DMS53 (cell line): Measurements from ENCODE around the gene ASTN1.

Source experiments
- DNase-seq: peaks from one replicate; lab custom pipeline; 2025; lab: John Stamatoyannopoulos, UW

ASTN1 gene

DNA sequence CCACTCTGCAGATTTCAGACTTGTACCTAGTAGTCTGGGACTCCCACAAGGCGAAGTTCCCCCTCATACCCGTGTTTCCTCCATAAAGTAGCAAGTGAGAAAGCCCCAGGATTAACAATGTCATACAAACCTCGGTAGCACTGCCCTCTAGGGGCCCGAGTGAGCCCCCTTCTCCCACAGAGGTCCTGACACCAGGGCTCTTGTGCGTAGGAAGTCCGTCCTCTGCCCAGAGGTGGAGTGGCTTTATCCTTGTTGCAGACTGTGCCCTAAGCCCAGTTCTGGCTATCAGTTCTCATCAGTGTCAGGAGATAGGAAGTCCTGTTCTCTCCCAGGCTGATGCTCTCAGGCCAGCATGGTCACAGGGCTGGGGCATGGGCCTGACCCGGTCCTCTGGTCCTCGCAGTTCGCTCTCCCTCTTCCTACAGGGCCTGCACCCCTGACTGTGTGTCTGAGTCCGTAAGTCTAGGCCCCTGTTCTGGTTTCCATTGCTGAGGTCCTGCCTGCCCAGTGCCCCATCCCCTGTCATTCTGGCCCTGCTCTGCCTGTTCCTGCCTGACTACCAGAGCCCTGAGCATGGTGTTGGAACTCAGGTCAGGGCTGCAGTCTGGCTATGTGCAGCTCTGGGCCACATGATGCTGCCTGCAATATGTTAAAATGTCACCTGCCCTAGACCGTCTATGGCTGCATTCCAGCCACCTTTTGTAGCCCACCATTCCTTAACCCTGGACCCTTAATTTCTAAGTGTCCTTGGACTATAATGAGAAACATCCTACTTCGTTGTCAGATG, 285.6 kb downstream of the ASTN1 start:
- DNase-seq = no peak

DNA sequence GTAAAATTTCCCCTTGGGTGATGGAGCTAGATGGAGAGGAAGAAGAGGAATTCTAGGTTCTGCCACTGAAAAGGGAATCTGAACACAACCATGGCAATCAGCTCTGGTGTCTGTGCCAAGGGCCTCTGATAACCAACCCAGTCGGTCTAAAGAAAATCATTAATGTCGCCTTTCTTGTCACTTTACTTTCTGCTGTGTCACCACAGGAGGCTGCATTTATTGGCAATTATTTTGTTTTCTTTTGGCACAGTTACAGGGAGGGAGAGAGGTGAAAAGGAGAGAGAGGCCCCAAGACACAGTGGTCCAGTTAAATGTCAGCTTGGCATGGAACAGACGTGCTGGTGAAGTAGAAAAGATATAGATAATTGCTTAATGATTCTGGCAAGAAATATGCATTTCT, 287.0 kb downstream of the ASTN1 start:
- no peak for DNase-seq

DNA sequence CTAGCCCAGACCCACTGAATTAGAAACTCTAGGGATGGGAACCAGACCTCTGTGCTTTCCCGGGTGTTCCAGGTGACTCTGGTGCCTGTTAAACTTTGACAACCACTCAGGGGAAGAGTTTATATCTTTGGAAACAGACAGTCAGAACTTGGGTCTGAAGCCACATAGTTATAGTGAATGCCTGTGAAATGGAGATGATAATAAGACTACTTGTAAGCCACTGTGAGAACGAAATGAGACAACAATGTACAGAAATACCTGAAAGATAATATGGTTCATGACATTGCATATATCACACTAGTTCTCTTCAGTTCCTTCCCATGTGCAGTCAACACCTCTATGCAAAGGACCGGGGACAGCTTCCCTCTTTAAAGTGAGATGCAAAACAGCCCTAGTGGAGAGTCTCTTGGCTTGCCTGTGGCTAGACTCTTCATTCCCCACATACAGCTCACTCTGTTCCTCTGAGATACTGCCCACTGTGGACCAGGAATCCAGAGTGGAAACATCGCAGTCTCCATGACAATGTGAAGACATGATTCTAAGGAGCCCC, 287.5 kb downstream of the ASTN1 start:
- no peak for DNase-seq

DNA sequence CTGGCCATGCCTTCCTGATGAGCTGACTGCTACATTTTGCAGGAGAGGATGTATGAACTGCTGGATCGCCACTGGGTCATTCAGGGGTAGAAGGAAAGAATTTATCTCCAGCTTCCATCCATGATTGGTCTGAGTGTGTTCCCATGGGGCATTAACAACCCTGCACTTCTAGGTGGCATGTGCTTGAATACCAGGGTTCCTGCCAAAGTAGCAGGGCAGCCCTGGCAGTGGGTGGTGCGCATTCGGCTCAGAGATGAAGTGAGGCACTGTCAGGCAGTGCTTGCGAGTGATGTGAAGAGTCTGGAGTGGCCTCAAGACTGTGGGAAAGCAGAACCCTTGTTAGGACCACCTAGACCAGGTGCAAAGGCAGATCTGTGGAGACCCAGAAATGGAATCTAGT, 294.9 kb downstream of the ASTN1 start:
- DNase-seq = no peak

DNA sequence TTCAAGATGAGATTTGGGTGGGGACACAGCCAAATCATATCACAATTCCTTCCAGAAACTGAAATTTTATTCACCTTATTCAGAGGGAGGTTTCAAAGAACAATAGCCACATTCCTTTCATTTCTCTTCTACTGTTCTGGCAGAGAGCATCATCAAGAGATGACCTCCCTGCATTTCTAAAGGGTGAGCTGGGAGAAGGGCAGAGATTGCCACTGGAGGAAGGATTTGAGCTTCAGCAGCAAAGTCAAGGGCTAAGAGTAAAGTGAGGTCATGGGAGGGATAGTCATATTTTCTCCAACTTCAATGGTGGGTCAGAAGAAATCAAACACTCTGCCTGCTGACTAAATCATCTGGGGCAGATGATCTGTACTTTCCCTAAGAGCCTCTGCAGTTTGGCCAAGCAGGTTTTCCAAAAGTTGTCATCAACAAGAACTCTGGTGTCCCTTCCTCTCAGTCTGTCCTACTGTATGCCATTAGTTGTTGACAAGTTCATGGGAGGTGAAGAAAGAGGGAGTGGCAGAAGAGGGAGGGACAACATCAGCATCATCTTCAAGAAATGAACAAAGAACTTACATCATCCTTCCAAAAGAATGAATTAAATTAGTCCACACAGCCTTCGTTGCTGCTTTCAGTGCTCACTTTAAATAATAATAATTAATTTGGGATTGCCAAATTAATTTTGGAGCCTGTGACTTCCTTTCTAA, 298.3 kb downstream of the ASTN1 start:
- no peak for DNase-seq

DNA sequence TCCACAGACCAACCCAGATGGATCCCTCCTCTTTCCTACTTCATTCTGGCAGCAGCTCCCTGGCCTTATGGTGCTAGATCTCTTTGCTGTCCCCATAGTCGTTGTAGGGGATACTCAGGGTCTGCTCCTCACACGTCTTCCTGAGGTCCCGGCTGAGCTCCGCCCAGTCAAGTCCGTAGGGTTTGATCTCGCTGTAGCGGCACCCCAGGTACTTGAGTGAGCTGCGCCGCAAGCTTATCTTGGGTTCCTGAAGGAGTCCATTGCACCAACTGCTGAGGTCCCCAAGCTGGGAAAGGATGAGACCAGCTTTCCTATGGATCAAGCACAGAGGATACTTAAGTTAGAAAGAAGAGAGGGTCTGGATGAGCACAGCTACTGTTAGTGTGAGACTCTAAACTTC, 300.3 kb downstream of the ASTN1 start:
- no peak for DNase-seq

DNA sequence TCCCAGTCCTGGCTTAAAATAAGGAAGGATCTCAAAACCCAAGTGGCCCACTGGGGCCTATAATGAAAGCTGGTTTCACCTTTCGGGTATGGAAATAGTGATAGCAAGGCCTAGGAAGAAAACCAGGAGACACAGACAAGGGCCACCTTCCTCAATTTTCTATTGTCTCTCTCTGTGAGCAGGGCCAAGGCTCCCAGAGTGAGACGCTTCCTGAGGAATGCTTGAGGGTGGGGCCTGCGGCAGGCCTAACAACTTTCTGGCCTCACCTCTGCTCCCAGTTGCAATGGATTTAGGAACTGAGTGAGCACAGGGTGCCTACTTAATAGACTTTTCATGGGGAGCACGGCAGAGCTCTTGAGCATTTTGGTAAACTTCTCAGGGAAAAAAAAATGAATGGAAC, 300.9 kb downstream of the ASTN1 start:
- DNase-seq = no peak

DNA sequence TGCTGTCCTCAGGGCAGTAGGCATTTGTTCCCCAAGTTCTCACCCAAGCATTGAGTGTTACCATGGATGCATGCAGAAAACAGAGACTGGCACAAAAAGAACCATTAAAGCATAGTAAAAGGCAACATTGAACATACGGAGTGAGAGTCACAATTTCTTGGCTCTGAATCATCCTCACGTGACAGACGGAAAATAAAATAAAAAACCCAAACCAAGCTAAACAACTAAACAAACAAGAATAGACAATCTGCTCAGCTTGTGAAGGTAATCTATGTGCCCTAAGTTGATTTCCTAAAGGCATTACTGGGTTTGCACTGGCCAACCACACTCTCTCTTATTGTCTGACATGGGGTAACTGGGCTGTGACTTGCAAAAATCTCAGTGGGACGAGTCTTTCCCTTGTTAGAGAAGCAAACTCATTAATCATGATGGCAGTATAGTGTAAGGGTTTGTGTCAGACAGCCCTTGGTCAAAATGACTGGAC, 306.0 kb downstream of the ASTN1 start:
- no peak for DNase-seq

DNA sequence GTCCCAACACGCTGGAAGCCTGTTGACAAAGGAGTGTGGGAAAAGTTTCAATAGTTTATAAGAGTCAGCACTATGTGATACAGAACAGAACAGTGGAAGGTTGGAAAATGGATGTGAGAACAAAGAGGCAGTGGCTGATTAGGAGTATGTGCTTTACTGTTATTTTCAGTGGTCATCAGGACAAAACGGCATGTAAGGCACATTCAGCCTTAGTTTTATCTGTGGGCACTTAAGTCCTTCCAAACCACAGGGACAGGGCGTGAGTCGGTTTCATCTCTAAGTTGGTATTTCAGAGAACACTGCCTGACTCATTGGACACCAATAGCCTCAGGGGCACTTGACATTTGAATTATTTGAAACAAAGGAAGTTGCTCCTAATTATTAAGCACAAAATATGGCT, 306.9 kb downstream of the ASTN1 start:
- DNase-seq = no peak

DNA sequence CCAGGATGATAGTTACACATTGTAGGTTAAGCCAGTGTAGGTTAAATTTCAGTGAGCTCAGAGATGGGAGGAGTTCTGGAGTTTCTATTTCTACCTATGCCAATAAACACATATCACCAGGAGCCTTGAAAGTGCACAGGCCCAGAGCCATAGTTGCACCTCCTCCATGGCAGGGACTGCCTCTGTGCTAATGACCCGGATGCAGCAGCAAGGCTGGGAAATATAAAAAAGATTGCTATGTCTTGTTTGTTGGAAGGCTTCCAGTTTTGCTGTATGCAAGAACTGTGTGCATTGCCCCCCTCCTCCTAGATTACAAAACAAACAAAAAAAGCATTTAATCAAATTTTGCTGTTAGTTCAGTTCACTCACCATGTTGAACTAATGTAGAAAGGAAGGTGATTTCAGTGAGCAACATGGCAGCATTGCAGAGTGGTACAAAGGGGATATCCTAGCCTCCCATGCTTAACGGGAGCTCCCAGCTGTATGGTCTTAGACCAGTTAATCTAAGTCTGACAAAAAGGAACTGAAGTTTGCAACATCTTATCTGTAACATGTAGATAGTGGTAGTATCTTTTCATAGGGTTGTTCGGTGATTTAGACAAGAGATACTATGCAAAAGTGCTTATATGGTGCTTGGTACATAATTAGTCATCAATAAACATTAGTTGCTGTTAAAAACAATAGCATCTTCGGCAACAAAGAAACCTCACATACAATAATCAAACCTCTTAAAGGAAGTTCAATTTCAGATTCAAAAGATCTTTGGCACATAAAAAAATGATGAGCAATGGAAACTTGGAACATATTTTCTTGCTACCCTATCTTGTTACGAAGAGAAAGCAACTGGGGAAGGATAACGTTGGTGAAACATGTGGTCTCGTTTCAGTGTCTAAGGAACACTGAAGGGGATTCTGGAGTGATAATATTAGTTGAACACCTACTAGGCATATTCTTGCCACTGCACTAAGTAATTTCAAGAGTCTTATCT, 309.5 kb downstream of the ASTN1 start:
- peak; percentile 7 for DNase-seq

DNA sequence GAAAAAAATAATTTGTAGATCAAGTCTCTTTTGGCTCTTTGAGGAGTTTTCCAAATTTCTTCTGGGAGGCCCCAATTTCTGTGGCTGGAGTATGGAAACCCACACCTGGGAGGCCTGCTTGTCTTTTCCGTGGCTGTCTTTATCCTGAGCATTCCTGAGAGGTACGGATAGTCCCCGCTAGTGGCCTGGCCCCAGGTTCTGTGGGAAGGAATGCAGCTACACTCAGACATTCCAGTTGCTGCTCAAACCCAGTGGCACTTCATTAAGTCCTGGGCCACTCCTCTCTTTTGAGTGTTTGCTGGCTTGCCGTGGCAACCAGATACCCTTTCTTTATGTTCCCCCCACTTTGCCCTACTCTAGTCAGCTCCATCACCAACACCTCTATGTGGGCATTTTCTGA, 310.4 kb downstream of the ASTN1 start:
- DNase-seq = no peak

DNA sequence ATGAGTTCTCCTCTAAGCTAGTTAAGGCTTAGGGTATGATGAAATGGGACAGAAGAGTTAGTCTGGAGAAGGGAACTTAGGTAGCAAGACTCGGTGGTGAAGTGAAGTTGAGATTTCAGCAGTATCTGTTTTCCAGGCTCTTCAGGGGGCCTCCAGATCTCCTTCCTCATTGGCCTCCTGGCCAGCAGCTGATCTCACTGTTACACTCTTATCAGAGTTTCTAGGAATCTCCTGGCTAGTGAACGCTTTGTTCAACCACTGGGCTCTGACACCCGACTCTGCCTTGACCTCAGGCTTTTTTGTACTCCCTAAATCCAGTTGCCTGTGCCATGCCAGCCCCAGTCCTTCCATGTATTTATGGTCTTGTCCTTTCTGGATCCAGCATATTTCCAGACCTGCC, 311.0 kb downstream of the ASTN1 start:
- DNase-seq = no peak

DNA sequence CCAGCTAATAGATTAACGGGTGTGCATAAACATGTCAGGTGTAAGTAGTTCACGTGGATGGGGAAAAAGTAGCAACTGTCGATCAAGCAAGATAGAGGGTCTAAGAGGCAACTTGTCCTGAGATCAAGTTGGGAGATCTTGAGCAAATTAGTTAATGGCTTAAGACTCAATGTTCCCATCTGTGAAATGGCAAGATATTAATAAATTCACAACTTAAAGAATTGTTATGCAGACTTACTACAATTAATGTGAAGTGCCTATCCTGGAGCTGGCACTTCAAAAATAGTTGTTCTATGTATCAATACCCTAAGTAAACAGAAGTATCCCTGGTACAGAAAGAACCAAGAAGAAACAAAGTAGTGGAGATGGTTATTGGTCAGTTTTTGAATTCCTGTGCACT, 312.4 kb downstream of the ASTN1 start:
- DNase-seq = no peak

DNA sequence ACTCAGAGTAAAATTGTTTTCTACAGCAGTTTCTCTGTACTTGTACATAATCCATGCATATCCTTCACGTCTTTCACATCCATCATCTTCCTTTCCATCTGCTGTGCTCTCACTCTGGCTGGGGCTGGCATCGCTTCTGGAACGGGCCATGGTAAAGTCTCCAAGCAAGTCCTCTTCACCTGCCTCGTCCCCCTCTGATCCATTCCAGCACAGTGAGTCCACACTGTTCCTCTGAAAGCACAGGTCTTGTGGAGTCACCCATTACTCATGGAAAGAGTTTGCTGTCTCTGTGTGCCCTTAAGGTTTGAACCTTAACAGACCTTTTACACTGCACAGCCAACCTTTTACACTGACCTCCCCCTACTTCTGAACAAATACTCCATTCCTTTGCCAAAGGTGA, 313.6 kb downstream of the ASTN1 start:
- no peak for DNase-seq

DNA sequence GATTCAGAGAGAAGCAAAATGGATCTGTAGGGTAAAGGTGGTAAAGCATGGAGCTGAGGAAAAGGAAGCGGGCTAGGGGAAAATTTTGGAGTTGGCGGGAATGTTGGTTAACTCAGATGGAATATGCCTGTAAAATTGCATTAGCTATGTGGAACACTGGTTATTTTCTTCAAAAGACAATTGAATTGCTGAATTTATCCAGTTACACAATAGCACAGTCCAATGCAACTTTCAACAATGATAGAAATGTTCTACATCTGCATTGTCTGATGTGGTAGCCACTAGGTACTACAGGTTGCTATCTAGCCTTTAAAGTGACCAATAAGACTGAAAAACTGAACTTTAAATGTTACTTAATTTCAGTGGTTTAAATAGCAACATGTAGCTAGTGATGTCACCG, 315.2 kb downstream of the ASTN1 start:
- DNase-seq = no peak

DNA sequence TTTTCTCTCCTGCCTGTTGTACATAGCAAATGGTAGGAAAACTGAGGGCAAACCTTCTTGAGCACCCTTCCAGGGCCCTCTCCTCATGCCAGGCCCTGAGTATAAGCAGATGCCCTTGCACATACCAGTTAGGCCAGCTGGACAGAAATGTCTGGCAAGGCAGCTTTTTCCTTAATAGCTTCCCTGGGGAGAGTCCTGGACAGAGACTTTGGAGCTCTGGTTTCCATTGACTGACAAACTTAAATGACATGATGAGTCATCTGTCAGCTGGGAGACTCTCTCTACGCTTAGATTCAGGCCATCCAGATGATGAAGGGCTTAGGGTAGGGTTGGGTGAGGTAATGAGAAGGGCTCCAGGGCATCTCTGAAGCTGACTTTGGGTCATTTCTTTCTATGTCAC, 317.5 kb downstream of the ASTN1 start:
- peak; percentile 63 for DNase-seq

DNA sequence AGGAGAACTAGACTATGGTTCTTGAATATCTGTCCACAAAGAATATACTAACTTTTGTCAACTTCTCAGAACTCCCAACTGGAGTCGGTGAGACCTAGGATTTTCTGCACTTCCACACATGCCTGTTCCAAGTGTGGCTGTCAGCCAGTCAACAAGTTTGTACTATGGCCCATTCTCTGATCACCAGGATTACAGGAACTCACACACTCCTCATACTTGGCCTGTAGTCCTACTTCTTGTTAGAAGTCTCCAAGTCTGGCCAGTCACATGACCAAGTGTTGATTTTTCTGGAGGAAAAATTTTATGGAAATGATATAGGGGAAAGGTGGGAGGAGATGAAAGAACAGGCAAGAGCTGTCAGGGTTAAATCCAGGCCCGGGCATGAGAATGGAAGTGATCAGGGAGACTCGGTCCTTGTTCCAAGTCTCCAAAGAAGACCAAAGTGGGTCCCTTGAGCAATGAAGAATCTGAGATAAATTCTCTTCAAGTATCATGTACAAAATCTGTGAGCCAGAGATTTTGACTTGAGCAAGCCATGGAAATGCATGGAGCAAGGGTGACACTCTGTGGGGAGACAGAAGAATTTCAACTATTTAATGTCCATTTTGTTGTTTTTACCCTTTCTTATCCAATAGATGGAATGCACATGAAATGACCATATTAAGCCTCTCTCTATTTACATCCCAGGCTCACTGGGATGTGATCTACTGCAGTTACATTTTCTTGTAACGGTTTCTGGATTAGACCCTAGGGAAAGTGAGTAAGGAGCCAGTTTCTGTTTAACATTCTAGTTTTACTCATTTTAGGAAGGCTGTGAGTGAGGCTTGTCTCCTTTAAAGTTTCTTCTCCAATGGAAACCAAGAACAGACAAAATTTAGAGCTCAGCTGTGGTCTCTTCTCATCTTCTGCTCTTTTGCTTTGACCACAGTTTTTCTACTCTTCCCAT, 320.9 kb downstream of the ASTN1 start:
- DNase-seq = peak; percentile 73

DNA sequence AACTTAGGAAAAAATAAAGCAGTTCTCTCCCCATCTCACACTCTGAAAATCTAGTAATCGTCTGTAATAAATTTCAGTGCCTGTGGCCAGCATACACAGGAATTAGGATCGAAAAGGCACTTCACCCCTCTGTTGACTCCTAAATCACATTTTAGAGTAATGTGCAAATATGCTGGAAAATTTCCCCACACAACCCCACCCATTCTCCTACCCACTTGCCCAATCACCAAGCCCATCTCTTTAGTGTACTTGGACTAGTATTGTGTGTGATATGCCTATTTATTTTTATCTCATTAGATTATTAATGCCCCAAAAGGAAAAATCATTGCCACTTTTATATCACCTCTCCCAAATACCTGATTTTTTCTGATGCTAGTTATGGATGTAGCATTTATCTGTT, 323.3 kb downstream of the ASTN1 start:
- no peak for DNase-seq

DNA sequence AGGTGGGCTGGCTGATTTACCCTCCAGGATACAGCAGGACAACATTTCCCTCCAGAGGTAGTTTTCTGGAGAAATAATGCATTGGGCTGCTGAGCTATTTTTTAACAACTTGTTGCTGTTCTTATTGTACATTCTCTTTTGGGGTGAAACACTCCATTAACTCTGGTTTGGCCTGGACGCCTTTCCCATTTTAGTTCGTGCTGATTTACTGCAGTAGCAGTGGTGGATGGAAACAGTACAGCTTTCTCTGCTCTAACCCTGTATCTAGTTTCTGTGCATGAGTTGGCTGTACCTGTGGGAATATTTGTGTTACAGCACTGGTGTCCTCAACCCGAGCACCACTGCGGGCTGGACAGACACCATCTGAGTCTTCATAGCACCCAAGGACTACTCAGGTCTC, 325.3 kb downstream of the ASTN1 start:
- DNase-seq = no peak

DNA sequence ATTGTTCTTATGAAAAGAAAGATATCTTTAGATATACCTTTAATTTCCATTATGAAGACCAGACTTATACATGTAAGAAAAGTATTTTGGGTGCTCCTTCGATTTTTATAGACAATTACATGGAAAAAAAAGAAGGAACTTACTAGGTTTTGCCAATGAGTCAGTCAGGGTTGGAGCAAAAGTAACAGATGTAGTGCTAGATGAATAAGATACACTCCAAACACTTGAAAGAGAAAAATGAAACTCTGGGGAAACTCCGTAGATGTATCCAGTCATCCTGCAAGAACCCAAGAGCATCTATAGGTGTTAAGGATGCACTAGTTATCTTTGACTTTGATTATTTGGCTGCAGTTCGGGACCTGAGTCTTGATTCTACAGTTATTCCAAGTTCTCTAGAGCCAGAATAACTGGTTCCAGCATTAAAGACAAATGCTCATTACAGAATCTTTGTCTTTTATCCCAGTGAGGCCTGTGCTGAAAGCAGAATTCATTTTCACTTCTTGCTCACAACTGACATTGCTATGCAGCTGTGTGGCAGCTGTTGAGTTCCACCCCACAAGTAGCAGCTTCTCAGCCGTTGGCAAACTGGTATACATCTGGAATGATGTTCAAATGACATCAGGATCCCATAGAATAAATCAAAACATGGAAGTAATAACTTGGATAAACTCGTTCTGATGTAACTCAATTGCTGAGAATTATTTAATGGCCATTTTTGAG, 326.1 kb downstream of the ASTN1 start:
- DNase-seq = no peak
